Gastrocnemius medialis (tissue), 4 donors: Measurements from ENCODE around the gene HEY2. TPM values are rescaled to one million over a fixed set of nuclear protein-coding genes. Genes with fewer than 3 reads are reported as not detected.

ENCODE experiments used
- ATAC-seq, 2 donors: fragments of 150-250 bp; one replicate each; pipeline ENCODE4 v1.9.1; 2016
- DNase-seq, 2 donors: peaks; one replicate each; pipeline ENCODE4 v3.0.0-alpha.2; 2019
- H3K27ac ChIP-seq, 4 donors: fragments of 200-600 bp; sonication (generic); 1 replicate in 1 of 4; 2 replicates in 3 of 4; pipeline ENCODE4 v1.5.1; 2016 to 2018; ENCODE audit warnings: mild to moderate bottlenecking in 2 of 4, moderate library complexity in 1 of 4
- H3K27me3 ChIP-seq, 3 donors: fragments of 200-600 bp; sonication (generic) in 2 of 3; 1 replicate in 1 of 3; 2 replicates in 2 of 3; pipeline versions ENCODE4 v1.5.1 to v1.6.0; 2016 to 2019; ENCODE audit warnings: mild to moderate bottlenecking in 1 of 3, moderate library complexity in 1 of 3
- H3K36me3 ChIP-seq, 2 donors: fragments of 200-600 bp; sonication (generic) in 1 of 2; one replicate each; pipeline ENCODE4 v1.5.1; 2017 to 2018
- H3K4me1 ChIP-seq, 2 donors: fragments of 200-600 bp; sonication (generic) in 1 of 2; one replicate each; pipeline ENCODE4 v1.5.1; 2016 to 2017; ENCODE audit warnings: mild to moderate bottlenecking in 2 of 2
- H3K4me3 ChIP-seq, 4 donors: fragments of 200-600 bp; sonication (generic) in 3 of 4; 1 replicate in 1 of 4; 2 replicates in 3 of 4; pipeline ENCODE4 v1.5.1; 2016 to 2019; ENCODE audit warnings: mild to moderate bottlenecking in 2 of 4
- H3K9me3 ChIP-seq, 3 donors: fragments of 200-600 bp; sonication (generic) in 2 of 3; 1 replicate in 1 of 3; 2 replicates in 2 of 3; pipeline ENCODE4 v1.5.1; 2016 to 2019
- CTCF ChIP-seq, 5 experiments: fragments of 450-650 bp in 3 of 5; fragments of 200-600 bp in 2 of 5; sonication (generic) in 2 of 5; IDR thresholded peaks in 4 of 5; conservative IDR thresholded peaks in 1 of 5; 1 replicate in 4 of 5; 2 replicates in 1 of 5; pipeline ENCODE4 v1.5.1; 2016 to 2019; ENCODE audit warnings: antibody characterized with exemption in 5 of 5, mild to moderate bottlenecking in 3 of 5, moderate library complexity in 3 of 5
- POLR2A ChIP-seq, 2 donors: fragments of 450-650 bp; IDR thresholded peaks; one replicate each; pipeline ENCODE4 v1.6.1; 2017; ENCODE audit warnings: antibody characterized with exemption in 2 of 2, mild to moderate bottlenecking in 2 of 2, moderate library complexity in 2 of 2
- in situ Hi-C, 4 donors: fragments of 200-750 bp; cut with MboI; loops; one replicate each; pipeline versions ENCODE4 v1.15.0 to v1.8.0; 2017; ENCODE audit warnings: low sequenced_read_pairs in 4 of 4
- intact Hi-C: fragments of 100-400 bp; cut with DNase I; formaldehyde crosslinking; loops from one replicate; pipeline ENCODE4 v1.15.1; 2023; ENCODE audit warnings: low total_unique reads
- total RNA-seq, 4 donors: library from RNA; depleted of rRNA; stranded (reverse); fragments of >200 nt; gene quantifications; one replicate each; pipeline versions ENCODE4 v1.1.0 to v1.2.3, GENCODE V29; 2016

HEY2 gene
- total RNA-seq, 4 donors from 2014 or later = 5.9 to 9.0 (median 7.4) TPM

GRCh38 chr6:125794342-125795137 lies 45.1 kb downstream of the HEY2 start:
- peak overlapping the region in 2 of 4 donors; percentile 8 to 49 for H3K27ac ChIP-seq
- H3K4me3 ChIP-seq = no peak overlapping the region
- intact Hi-C loops = loop anchor here (5.0 kb wide), 1 partner anchor 63 kb away; no protein-coding TSS in a partner anchor
- no peaks in the 10 kb centered on the region for H3K36me3 ChIP-seq
- no peak for TF ChIP-seq CTCF (IDR thresholded peaks at IDR 0.05 in 4 of 5, conservative IDR thresholded peaks at IDR 0.05 in 1 of 5)
- TF ChIP-seq POLR2A (IDR thresholded peaks at IDR 0.05) = no peak
- H3K4me1 ChIP-seq = peaks cover 13% of the 10 kb centered on the region in 2 donors
- in situ Hi-C loops = no loop called here
- no peak for DNase-seq
- H3K27me3 ChIP-seq = no peaks in the 10 kb centered on the region
- ATAC-seq = no peak
- no peaks in the 10 kb centered on the region for H3K9me3 ChIP-seq

- Histone ChIP-seq H3K4me3 (no peak overlapping the region), H3K36me3 (no peaks in the 10 kb centered on the region), H3K9me3 (no peaks in the 10 kb centered on the region), H3K4me1 (peaks cover 8% of the 10 kb centered on the region in 2 donors), H3K27ac (no peak overlapping the region), H3K27me3 (no peaks in the 10 kb centered on the region)
- no peak for ATAC-seq
- TF ChIP-seq POLR2A (IDR thresholded peaks at IDR 0.05) (no peak), CTCF (IDR thresholded peaks at IDR 0.05 in 4 of 5, conservative IDR thresholded peaks at IDR 0.05 in 1 of 5) (no peak)
- in situ Hi-C loops (no loop called here), intact Hi-C loops (no loop called here)
- no peak for DNase-seq
Measured at GRCh38 chr6:125795301-125795700, 45.9 kb downstream of the HEY2 start.

- H3K4me3 ChIP-seq = no peak overlapping the region
- H3K9me3 ChIP-seq = no peaks in the 10 kb centered on the region
- TF ChIP-seq CTCF (IDR thresholded peaks at IDR 0.05 in 4 of 5, conservative IDR thresholded peaks at IDR 0.05 in 1 of 5) (no peak), POLR2A (IDR thresholded peaks at IDR 0.05) (no peak)
- DNase-seq (no peak), ATAC-seq (no peak)
- H3K36me3 ChIP-seq = no peaks in the 10 kb centered on the region
- in situ Hi-C loops = no loop called here
- H3K27ac ChIP-seq = no peak overlapping the region
- no peaks in the 10 kb centered on the region for H3K27me3 ChIP-seq
- peaks cover 0 to 2% of the 10 kb centered on the region in 2 donors for H3K4me1 ChIP-seq
- intact Hi-C loops = no loop called here
Measured at GRCh38 chr6:125797120-125797885, 47.9 kb downstream of the HEY2 start.

GRCh38 chr6:125797886-125798444 lies 48.5 kb downstream of the HEY2 start:
- no peak for ATAC-seq
- no peaks in the 10 kb centered on the region for H3K27me3 ChIP-seq
- in situ Hi-C loops = no loop called here
- DNase-seq = no peak
- TF ChIP-seq POLR2A (IDR thresholded peaks at IDR 0.05) = no peak
- TF ChIP-seq CTCF (IDR thresholded peaks at IDR 0.05 in 4 of 5, conservative IDR thresholded peaks at IDR 0.05 in 1 of 5) = no peak
- intact Hi-C loops = no loop called here
- H3K9me3 ChIP-seq = no peaks in the 10 kb centered on the region
- H3K27ac ChIP-seq = no peak overlapping the region
- H3K4me3 ChIP-seq = no peak overlapping the region
- H3K4me1 ChIP-seq = no peaks in the 10 kb centered on the region
- no peaks in the 10 kb centered on the region for H3K36me3 ChIP-seq
